ENCODE data around the gene MATR3.

Gene MATR3, protein sequence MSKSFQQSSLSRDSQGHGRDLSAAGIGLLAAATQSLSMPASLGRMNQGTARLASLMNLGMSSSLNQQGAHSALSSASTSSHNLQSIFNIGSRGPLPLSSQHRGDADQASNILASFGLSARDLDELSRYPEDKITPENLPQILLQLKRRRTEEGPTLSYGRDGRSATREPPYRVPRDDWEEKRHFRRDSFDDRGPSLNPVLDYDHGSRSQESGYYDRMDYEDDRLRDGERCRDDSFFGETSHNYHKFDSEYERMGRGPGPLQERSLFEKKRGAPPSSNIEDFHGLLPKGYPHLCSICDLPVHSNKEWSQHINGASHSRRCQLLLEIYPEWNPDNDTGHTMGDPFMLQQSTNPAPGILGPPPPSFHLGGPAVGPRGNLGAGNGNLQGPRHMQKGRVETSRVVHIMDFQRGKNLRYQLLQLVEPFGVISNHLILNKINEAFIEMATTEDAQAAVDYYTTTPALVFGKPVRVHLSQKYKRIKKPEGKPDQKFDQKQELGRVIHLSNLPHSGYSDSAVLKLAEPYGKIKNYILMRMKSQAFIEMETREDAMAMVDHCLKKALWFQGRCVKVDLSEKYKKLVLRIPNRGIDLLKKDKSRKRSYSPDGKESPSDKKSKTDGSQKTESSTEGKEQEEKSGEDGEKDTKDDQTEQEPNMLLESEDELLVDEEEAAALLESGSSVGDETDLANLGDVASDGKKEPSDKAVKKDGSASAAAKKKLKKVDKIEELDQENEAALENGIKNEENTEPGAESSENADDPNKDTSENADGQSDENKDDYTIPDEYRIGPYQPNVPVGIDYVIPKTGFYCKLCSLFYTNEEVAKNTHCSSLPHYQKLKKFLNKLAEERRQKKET

GRCh38 chr5:139293507-139294373, at the start of gene MATR3:
Gene MATR3 (plus strand): TSS chr5:139293740. CDS start chr5:139307416, 13,676 bp downstream.
- DNase-seq = peak; percentile 94

GRCh38 chr5:139245637-139246339, 47.8 kb upstream of the MATR3 start:
- peak overlapping the region; percentile 44 for H3K4me3 Mint-ChIP-seq
- DNase-seq = no peak
- H3K4me1 Mint-ChIP-seq (ENCODE audit: low read depth) = peaks cover 20% of the 10 kb centered on the region
- H3K36me3 Mint-ChIP-seq (ENCODE audit: low read depth) = no peaks in the 10 kb centered on the region
- no peaks in the 10 kb centered on the region for H3K9me3 Mint-ChIP-seq
- peak overlapping the region; percentile 90 for H3K27ac Mint-ChIP-seq
- peaks cover 5% of the 10 kb centered on the region for H3K27me3 Mint-ChIP-seq

More at GRCh38 chr5:139293507-139294373, at the start of gene MATR3:
- Mint-ChIP-seq H3K27me3 (no peaks in the 10 kb centered on the region), H3K36me3 (ENCODE audit: low read depth) (peaks cover 75% of the 10 kb centered on the region), H3K9me3 (no peaks in the 10 kb centered on the region), H3K27ac (peak within 1 kb of the TSS; percentile 98), H3K4me3 (peak within 1 kb of the TSS; percentile 99), H3K4me1 (ENCODE audit: low read depth) (peaks cover 41% of the 10 kb centered on the region)

DNA sequence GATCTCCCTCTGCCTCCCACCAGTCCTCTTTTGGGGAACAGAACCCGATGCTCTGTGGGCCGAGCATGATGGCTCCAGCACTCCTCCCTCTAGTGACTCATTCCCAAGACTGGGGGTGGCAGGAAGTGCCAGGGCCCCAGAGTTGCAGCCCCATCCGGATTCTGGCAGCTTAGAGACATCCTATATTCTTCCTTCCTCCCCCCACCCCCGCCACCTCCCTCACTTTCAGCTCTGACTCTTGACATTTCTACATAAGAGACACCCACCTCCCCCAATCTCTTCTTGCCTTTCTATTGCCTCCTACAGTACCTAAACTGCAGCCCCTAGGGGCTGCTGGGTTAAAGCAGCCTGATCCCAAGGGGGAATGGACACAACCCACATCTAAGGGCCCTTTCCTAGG, 47.1 kb upstream of the MATR3 start:
- peak; percentile 72 for DNase-seq
- peaks cover 24% of the 10 kb centered on the region for H3K4me1 Mint-ChIP-seq (ENCODE audit: low read depth)
- H3K4me3 Mint-ChIP-seq = peak overlapping the region; percentile 44
- H3K36me3 Mint-ChIP-seq (ENCODE audit: low read depth) = no peaks in the 10 kb centered on the region
- H3K9me3 Mint-ChIP-seq = no peaks in the 10 kb centered on the region
- H3K27me3 Mint-ChIP-seq = no peaks in the 10 kb centered on the region
- peak overlapping the region; percentile 90 for H3K27ac Mint-ChIP-seq

- Mint-ChIP-seq H3K4me1 (ENCODE audit: low read depth) (peaks cover 28% of the 10 kb centered on the region), H3K27me3 (no peaks in the 10 kb centered on the region), H3K27ac (no peak overlapping the region), H3K9me3 (no peaks in the 10 kb centered on the region), H3K36me3 (ENCODE audit: low read depth) (no peaks in the 10 kb centered on the region), H3K4me3 (no peak overlapping the region)
- DNase-seq = no peak
These were observed 44.6 kb upstream of the MATR3 start for GRCh38 chr5:139248826-139249453.

DNA sequence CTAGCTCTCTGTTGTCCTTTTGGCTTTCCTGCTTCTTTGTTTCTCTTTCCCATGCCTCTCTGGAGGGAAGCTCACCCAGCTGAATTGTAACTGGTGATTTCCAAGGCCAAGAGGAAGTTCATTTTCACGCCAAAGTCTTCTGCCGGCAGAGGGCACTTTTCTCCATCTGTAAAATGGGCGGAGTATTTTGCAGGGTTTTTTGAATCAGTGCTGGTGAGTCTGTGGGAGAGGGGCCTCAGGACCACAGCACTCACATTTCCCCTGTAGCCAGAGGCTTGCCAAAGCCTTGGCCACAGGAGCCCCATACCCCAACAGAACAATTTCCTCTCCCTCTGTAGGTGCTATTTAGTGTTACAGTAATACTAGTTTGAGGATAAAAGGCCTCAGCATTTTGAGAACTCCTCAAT, 42.3 kb upstream of the MATR3 start:
- DNase-seq = peak; percentile 50
- no peaks in the 10 kb centered on the region for H3K27me3 Mint-ChIP-seq
- H3K4me3 Mint-ChIP-seq = no peak overlapping the region
- no peak overlapping the region for H3K27ac Mint-ChIP-seq
- H3K9me3 Mint-ChIP-seq = no peaks in the 10 kb centered on the region
- H3K36me3 Mint-ChIP-seq (ENCODE audit: low read depth) = no peaks in the 10 kb centered on the region
- peaks cover 20% of the 10 kb centered on the region for H3K4me1 Mint-ChIP-seq (ENCODE audit: low read depth)

DNA sequence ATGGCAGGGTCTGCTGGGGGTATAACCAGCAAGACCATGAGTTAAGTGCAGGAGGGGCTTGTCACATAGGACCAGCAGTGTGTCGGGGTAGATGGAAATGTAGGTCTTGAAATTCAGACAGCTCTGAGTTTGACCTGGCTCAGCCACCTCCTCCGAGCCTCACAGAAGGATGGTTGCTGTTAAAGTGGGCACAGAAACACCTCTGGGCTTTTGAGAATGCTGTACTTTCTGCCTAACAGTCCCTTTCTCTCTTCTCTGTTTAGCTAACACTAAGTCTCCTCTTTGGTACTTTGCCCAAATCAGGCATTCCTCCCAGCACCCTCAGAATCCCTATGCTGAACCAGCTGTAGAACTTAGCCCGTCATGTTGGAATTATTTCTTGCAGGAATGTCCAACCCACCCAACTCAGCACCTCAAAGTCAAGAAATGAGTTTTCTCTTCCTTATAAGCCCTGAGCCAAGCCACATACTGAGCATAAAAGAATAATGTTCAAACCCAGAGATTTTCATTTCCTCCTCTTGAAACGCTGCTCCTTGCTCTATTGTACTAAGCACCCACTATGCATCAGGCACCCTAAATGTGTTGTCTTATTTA, 41.7 kb upstream of the MATR3 start:
- DNase-seq = no peak
- Mint-ChIP-seq H3K4me1 (ENCODE audit: low read depth) (peaks cover 15% of the 10 kb centered on the region), H3K4me3 (no peak overlapping the region), H3K27ac (no peak overlapping the region), H3K27me3 (no peaks in the 10 kb centered on the region), H3K9me3 (no peaks in the 10 kb centered on the region), H3K36me3 (ENCODE audit: low read depth) (no peaks in the 10 kb centered on the region)

DNA sequence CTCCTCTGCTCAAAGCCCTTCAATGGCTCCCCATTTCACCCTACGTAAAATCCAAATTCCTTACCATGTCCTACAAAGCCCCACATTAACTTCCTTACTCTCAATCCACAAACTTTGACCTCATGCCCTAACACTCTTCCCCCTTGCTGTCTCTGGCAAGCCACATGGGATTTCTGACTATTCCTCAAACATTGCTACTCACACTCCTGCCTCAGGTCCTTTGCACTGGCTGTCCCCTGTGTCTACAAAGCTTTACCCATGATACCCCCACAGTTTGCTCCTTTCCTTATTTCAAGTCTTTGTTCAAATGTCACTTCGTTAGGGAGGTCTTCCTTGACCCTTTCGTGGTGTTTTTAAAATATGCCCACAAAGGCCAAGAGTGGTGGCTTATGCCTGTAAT, 40.4 kb upstream of the MATR3 start:
- Mint-ChIP-seq H3K4me1 (ENCODE audit: low read depth) (peaks cover 8% of the 10 kb centered on the region), H3K27me3 (no peaks in the 10 kb centered on the region), H3K27ac (no peak overlapping the region), H3K36me3 (ENCODE audit: low read depth) (no peaks in the 10 kb centered on the region), H3K9me3 (no peaks in the 10 kb centered on the region), H3K4me3 (no peak overlapping the region)
- no peak for DNase-seq

DNA sequence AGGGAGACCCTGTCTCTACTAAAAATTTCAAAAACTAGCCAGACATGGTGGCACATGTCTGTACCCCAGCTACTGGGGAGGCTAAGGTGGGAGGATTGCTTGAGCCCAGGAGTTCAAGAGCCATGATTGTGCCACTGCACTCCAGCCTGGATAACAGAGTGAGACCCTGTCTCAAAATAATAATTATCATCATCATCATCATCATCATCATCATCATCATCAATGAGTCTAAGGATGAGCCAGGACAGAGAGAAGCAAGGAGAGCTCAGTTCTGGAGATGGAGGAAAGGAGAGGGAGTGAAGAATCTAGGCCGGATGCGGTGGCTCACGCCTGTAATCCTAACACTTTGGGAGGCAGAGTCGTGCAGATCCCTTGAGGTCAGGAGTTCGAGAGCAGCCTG, 36.7 kb upstream of the MATR3 start:
- no peak overlapping the region for H3K27ac Mint-ChIP-seq
- no peak overlapping the region for H3K4me3 Mint-ChIP-seq
- H3K9me3 Mint-ChIP-seq = no peaks in the 10 kb centered on the region
- DNase-seq = no peak
- H3K27me3 Mint-ChIP-seq = no peaks in the 10 kb centered on the region
- no peaks in the 10 kb centered on the region for H3K36me3 Mint-ChIP-seq (ENCODE audit: low read depth)
- peaks cover 3% of the 10 kb centered on the region for H3K4me1 Mint-ChIP-seq (ENCODE audit: low read depth)

GRCh38 chr5:139262059-139262741, 31.3 kb upstream of the MATR3 start:
- no peaks in the 10 kb centered on the region for H3K9me3 Mint-ChIP-seq
- H3K27ac Mint-ChIP-seq = no peak overlapping the region
- DNase-seq = no peak
- H3K36me3 Mint-ChIP-seq (ENCODE audit: low read depth) = no peaks in the 10 kb centered on the region
- H3K27me3 Mint-ChIP-seq = no peaks in the 10 kb centered on the region
- peaks cover 6% of the 10 kb centered on the region for H3K4me1 Mint-ChIP-seq (ENCODE audit: low read depth)
- H3K4me3 Mint-ChIP-seq = no peak overlapping the region

DNA sequence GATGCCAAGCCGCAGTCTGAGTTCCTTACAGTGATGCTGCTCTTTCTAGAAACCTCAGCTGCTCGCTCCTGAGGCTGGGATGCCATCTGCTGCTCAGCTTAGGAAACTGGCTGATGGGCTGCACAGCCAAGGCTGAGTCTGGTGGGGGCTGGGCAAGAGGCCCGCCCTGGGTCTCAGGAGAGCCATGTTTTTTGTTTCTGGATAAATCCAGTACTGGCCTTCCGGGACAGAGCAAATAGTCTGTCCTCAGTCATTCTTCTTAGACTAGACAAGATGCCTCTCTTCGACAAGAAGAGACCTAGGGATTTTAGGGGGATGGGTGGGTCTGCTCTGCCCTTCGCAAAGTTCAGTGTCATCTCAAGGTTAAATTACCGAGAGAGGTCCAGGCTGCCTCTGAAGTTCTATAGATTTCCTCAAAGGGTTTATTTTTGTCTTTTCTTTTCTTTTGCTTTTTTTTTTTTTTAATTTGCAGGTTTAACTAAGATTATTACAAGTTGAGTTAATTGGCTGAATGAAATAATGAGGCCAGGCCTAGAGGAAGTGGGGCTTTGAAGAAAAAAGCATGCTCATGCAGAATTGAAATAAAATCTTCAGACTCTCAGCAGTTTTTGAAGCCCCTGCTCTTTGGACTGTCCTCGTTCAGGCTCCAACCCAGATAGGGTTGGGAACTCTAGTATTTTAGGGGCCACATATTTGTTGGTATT, 30.6 kb upstream of the MATR3 start:
- no peak overlapping the region for H3K27ac Mint-ChIP-seq
- no peak overlapping the region for H3K4me3 Mint-ChIP-seq

GRCh38 chr5:139263536-139263935, 30.0 kb upstream of the MATR3 start:
- H3K27ac Mint-ChIP-seq = no peak overlapping the region
- no peaks in the 10 kb centered on the region for H3K9me3 Mint-ChIP-seq
- no peaks in the 10 kb centered on the region for H3K27me3 Mint-ChIP-seq
- DNase-seq = no peak
- no peaks in the 10 kb centered on the region for H3K36me3 Mint-ChIP-seq (ENCODE audit: low read depth)
- H3K4me3 Mint-ChIP-seq = no peak overlapping the region
- peaks cover 9% of the 10 kb centered on the region for H3K4me1 Mint-ChIP-seq (ENCODE audit: low read depth)

More for the DNA sequence above, 30.6 kb upstream of the MATR3 start:
- Mint-ChIP-seq H3K36me3 (ENCODE audit: low read depth) (no peaks in the 10 kb centered on the region), H3K9me3 (no peaks in the 10 kb centered on the region), H3K4me1 (ENCODE audit: low read depth) (peaks cover 6% of the 10 kb centered on the region), H3K27me3 (no peaks in the 10 kb centered on the region)
- DNase-seq = peak; percentile 78

- Mint-ChIP-seq H3K4me1 (ENCODE audit: low read depth) (peaks cover 9% of the 10 kb centered on the region), H3K36me3 (ENCODE audit: low read depth) (no peaks in the 10 kb centered on the region), H3K27me3 (no peaks in the 10 kb centered on the region), H3K9me3 (no peaks in the 10 kb centered on the region), H3K4me3 (no peak overlapping the region), H3K27ac (no peak overlapping the region)
- no peak for DNase-seq
These were observed 29.6 kb upstream of the MATR3 start for GRCh38 chr5:139263946-139264345.

All from activated T-cell treated with anti-CD3 and anti-CD28 coated beads, Interleukin-2, amount 50 U/mL, for 24 hours (primary cell).